ENCODE measurements around the gene PHETA1.

The PHETA1 gene

GRCh38 chr12:111351026-111351425 is 17.9 kb downstream of the PHETA1 start:
- Histone ChIP-seq H3K4me3 (ENCODE audit: low read depth, low read length) (no peak overlapping the region), H3K27ac (no peak overlapping the region), H3K36me3 (replicated peaks) (no peaks in the 10 kb centered on the region), H3K27me3 (replicated peaks) (no peaks in the 10 kb centered on the region)
- in situ Hi-C loops (cut with HindIII; ENCODE audit: low pct_ligation_motif_present, low sequenced_read_pairs) = no loop called here
- no peak for DNase-seq
- TF ChIP-seq CTCF (IDR thresholded peaks at IDR 0.05; ENCODE audit: low read depth, low read length, missing control alignments) = no peak

DNA sequence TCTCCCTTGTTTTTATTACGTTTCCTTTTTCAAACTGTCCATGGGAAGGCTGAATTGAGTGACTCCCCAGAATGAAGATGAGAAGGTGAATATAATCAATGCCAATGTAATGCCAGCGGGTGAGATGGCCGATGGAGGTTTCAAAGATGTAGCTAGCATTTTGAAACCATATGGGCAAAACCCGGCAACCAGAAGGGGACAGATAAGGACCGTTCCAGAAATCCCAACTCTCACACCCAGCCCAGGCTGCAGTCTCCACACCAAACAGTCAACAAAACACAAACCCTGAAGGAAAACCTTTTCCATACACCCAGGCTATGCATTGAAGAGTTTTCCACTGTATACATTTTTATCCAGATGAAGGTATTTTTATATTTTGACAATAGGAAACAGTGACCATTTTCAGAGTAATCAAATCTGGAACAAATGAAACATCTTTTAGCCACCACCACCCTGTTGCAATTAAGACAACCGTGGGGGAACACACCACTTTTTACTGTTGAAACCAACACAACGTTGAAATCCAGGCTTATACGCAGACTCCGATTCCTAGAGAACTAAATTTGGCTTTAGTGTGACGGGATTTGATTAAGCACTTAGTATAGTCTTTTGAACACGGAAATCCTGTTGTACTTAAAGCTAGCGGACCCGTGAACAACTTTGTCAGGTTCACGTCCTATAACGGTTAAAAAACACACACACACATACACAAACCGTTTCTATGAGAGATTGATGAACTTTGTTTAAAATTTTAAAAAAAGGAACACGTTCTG is 19.0 kb downstream of the PHETA1 start:
- in situ Hi-C loops (cut with HindIII; ENCODE audit: low pct_ligation_motif_present, low sequenced_read_pairs) = no loop called here

DNA sequence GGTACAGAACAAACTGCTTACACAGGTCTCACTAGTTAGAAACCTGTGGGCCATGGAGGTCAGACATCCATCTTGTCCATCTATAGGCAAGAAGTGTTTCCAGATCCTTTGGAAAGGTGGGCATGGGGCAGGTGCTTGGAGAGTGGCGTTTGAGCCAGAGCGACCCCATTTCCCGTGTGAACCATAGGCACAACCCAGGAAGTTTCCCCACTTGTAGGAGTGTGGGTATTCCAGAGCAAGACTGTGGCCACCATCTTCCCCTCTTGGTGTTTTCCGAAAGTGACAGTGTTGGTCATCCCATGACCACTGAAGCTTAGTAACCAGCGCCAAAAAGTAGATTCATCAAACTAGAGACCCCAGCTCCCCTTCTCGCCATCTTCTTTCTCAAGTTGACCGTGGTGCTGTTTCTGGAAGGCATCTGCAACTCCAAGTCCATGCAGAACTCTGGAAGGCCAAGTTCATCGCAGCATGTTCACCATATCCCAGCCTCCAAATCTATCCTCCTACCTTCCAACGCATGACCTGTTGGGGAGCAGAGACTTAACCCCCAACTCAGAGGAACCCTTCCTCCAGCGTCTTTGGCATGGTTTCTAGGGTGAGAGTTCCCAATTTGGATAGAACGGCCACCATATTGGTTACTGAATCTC is 19.7 kb downstream of the PHETA1 start:
- Histone ChIP-seq H3K36me3 (replicated peaks) (no peaks in the 10 kb centered on the region), H3K27ac (no peak overlapping the region), H3K4me3 (ENCODE audit: low read depth, low read length) (no peak overlapping the region), H3K27me3 (replicated peaks) (no peaks in the 10 kb centered on the region)
- no peak for TF ChIP-seq CTCF (IDR thresholded peaks at IDR 0.05; ENCODE audit: low read depth, low read length, missing control alignments)
- no peak for DNase-seq
- in situ Hi-C loops (cut with HindIII; ENCODE audit: low pct_ligation_motif_present, low sequenced_read_pairs) = no loop called here

More for the DNA sequence above, 19.0 kb downstream of the PHETA1 start:
- H3K4me3 ChIP-seq (ENCODE audit: low read depth, low read length) = no peak overlapping the region
- no peak overlapping the region for H3K27ac ChIP-seq
- no peak for TF ChIP-seq CTCF (IDR thresholded peaks at IDR 0.05; ENCODE audit: low read depth, low read length, missing control alignments)
- no peaks in the 10 kb centered on the region for H3K27me3 ChIP-seq (replicated peaks)
- no peak for DNase-seq
- no peaks in the 10 kb centered on the region for H3K36me3 ChIP-seq (replicated peaks)

GRCh38 chr12:111347891-111348644 is 20.8 kb downstream of the PHETA1 start:
- no peak for DNase-seq

GRCh38 chr12:111344254-111344875 is 24.5 kb downstream of the PHETA1 start:
- Histone ChIP-seq H3K4me3 (ENCODE audit: low read depth, low read length) (no peak overlapping the region), H3K27ac (no peak overlapping the region), H3K36me3 (replicated peaks) (no peaks in the 10 kb centered on the region), H3K27me3 (replicated peaks) (no peaks in the 10 kb centered on the region)
- in situ Hi-C loops (cut with HindIII; ENCODE audit: low pct_ligation_motif_present, low sequenced_read_pairs) = no loop called here
- no peak for DNase-seq
- TF ChIP-seq CTCF (IDR thresholded peaks at IDR 0.05; ENCODE audit: low read depth, low read length, missing control alignments) = no peak

More at GRCh38 chr12:111347891-111348644, 20.8 kb downstream of the PHETA1 start:
- Histone ChIP-seq H3K36me3 (replicated peaks) (no peaks in the 10 kb centered on the region), H3K4me3 (ENCODE audit: low read depth, low read length) (no peak overlapping the region), H3K27me3 (replicated peaks) (no peaks in the 10 kb centered on the region), H3K27ac (no peak overlapping the region)
- no peak for TF ChIP-seq CTCF (IDR thresholded peaks at IDR 0.05; ENCODE audit: low read depth, low read length, missing control alignments)
- in situ Hi-C loops (cut with HindIII; ENCODE audit: low pct_ligation_motif_present, low sequenced_read_pairs) = no loop called here
